HL-60 (cell line): Measurements from ENCODE around the gene SPOP.

ENCODE experiments used
- DNase-seq, 2 experiments: peaks; one replicate each; pipeline ENCODE4 v3.0.0-alpha.2; 2010 to 2020; ENCODE audit warnings: low read depth in 1 of 2, low spot score in 1 of 2
- H3K27ac ChIP-seq: fragments of 250-450 bp; sonication (Bioruptor Pico); replicated peaks from 2 replicates; pipeline ENCODE4 v1.5.1; 2020; ENCODE audit warnings: mild to moderate bottlenecking, moderate library complexity
- H3K27me3 ChIP-seq: fragments of 250-450 bp; sonication (Bioruptor Pico); 2 replicates; pipeline ENCODE4 v1.5.1; 2021; ENCODE audit warnings: mild to moderate bottlenecking, moderate library complexity; ENCODE audit not compliant: insufficient read depth, poor library complexity, severe bottlenecking
- H3K4me3 ChIP-seq: replicated peaks from 2 replicates; pipeline ENCODE4 v1.5.1; 2011; ENCODE audit warnings: mild to moderate bottlenecking, control low read depth, low read length; ENCODE audit not compliant: insufficient read depth
- CTCF ChIP-seq: IDR thresholded peaks from one replicate; pipeline ENCODE4 v1.5.1; 2011; ENCODE audit warnings: low read length, control low read depth, inconsistent platforms; ENCODE audit not compliant: insufficient read depth
- GABPA ChIP-seq: IDR thresholded peaks from 2 replicates; pipeline ENCODE4 v1.6.1; 2012; ENCODE audit warnings: low read depth
- POLR2AphosphoS5 ChIP-seq: IDR thresholded peaks from 2 replicates; pipeline ENCODE4 v1.6.1; 2012; ENCODE audit warnings: low read depth
- REST ChIP-seq: IDR thresholded peaks from 2 replicates; pipeline ENCODE4 v1.6.1; 2012; ENCODE audit warnings: low read depth; ENCODE audit not compliant: insufficient replicate concordance
- SPI1 ChIP-seq: IDR thresholded peaks from 2 replicates; pipeline ENCODE4 v1.6.1; 2012; ENCODE audit warnings: low read depth, mild to moderate bottlenecking, borderline replicate concordance

The SPOP gene

DNA sequence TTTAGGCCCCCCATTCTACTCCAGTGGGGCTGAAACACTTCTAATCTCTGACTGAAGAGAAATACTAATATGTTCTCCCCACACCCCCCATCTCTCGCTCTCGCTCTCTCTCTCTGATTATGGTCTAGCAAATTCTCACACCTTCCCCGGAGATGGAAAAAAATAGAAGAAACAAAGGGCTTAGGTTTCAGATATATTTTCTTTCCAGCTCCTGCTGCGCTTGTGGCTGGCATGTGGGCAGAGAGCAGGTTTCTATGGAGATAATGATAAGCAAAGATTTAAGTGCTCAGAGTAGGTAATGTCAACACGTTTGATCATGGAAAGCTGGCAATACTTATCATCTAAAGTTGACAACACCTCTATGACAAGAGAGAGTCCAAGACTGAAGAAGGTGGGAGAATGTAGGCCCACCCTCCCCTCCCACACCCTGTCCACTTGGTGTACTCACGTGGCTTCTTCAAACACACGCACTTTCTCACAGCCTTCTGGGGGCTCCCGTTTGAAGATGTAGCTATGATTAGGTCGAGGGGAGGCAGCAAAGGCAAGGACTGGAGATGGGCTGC is 37.9 kb upstream of the SPOP start:
- Histone ChIP-seq H3K27me3 (no peaks in the 10 kb centered on the region), H3K27ac (no peak overlapping the region), H3K4me3 (no peak overlapping the region)
- TF ChIP-seq GABPA (no peak), SPI1 (no peak), CTCF (no peak), POLR2AphosphoS5 (no peak), REST (no peak)
- no peak for DNase-seq

DNA sequence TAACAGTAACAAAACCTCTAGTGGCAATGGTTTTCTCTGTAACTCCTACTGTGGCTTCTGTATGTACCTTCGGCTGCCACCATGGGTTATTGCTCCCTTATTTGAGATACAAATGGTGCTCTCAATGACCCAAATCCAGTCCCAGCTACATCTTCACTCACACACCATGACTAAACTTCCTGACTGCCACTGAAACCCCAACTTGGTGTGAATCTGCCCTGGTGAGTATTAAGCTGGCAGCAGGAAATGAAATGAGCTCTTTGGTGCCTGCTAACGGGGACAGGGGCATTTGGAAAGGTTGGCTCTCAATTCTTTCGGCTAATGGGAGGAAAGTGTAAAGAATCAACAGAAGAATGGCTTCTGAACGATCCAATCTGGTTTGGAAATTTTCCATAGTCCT is 37.3 kb upstream of the SPOP start:
- no peak for TF ChIP-seq SPI1
- no peak for TF ChIP-seq POLR2AphosphoS5
- no peak overlapping the region; the same call in 1 of the 2 replicates for H3K27ac ChIP-seq
- DNase-seq, result no peak
- H3K27me3 ChIP-seq, result no peaks in the 10 kb centered on the region
- H3K4me3 ChIP-seq, result no peak overlapping the region

DNA sequence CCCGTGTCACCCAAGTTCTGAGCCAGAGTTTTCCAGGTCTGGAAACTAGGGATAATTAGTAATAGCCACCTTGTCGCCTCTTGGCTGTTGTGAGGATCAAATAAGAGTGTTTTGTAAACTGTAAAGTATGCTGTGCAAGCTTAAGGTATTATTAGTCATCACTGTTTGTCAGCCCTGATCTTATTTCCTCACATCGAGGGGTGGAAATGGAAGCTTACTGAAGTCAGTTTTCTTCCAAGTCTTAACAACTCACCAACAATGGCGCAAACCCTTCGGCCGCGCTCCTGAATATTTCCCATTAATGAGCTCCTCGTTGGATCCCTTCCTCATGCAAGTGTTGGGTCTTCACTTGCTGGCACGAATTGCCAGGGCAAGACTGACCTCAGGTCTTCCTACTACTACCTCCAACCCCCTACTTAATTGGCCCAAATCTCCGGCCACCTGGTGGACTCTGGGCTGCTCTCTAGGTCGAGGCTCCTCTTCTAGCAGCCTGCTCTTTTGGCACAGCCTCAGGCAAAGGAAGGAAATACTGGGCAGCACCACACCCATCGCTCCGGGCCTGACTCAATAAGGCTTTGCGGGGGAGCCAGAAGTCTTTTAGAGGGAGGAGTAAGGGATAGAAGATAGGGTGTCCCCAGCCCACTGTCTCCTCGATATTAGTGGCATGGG is 30.8 kb upstream of the SPOP start:
- peak overlapping the region; percentile 99 for H3K27ac ChIP-seq
- peak in 1 of 2 experiments; percentile 8 for DNase-seq
- TF ChIP-seq SPI1 (no peak), GABPA (no peak), CTCF (no peak), REST (no peak), POLR2AphosphoS5 (no peak; the same call in 1 of the 2 replicates)
- H3K27me3 ChIP-seq, result no peaks in the 10 kb centered on the region
- no peak overlapping the region; the same call in 1 of the 2 replicates for H3K4me3 ChIP-seq

GRCh38 chr17:49707608-49708514 is 30.0 kb upstream of the SPOP start, which contains the start of gene SLC35B1:
Gene SLC35B1 (minus strand): TSS chr17:49707964. CDS start chr17:49707833, 131 bp downstream.
- TF ChIP-seq SPI1 (no peak; the same call in 1 of the 2 replicates), CTCF (peak; percentile 99), POLR2AphosphoS5 (peak; percentile 77), GABPA (no peak; the same call in 1 of the 2 replicates), REST (peak; percentile 78)
- peak; percentile 97 to 100 for DNase-seq
- H3K27ac ChIP-seq, result peak within 1 kb of the TSS; percentile 99
- H3K27me3 ChIP-seq, result no peaks in the 10 kb centered on the region
- H3K4me3 ChIP-seq, result peak within 1 kb of the TSS; percentile 97
